HEK293 (cell line): ENCODE data around the gene ELOVL3.

Experiments used
- CTCF ChIA-PET: fragments of 350-600 bp; formaldehyde crosslinking; extraction: SDS; loops from one replicate; lab custom pipeline; 2021; ENCODE audit warnings: antibody characterized with exemption; lab: Yijun Ruan, JAX
- POLR2A ChIA-PET: fragments of 300-600 bp; formaldehyde crosslinking; extraction: SDS; loops from one replicate; lab custom pipeline; 2020; ENCODE audit warnings: antibody characterized with exemption, inconsistent platforms; lab: Yijun Ruan, JAX
- H3K27ac ChIP-seq: fragments of 200-500 bp; sonication (Bioruptor generic); 2 replicates; pipeline ENCODE4 v1.5.1; 2014; ENCODE audit warnings: low read depth, low read length, control low read depth, inconsistent platforms; ENCODE audit errors: extremely low read depth
- H3K36me3 ChIP-seq, 2 experiments: fragments of 200-500 bp in 1 of 2; sonication (Bioruptor generic) in 1 of 2; 1 replicate in 1 of 2; 2 replicates in 1 of 2; pipeline ENCODE4 v1.5.1; 2014 to 2017; ENCODE audit warnings: inconsistent platforms in 2 of 2, low read length in 2 of 2; ENCODE audit not compliant: control insufficient read depth in 2 of 2, insufficient read depth in 1 of 2
- H3K4me1 ChIP-seq: fragments of 200-500 bp; sonication (Bioruptor generic); 2 replicates; pipeline ENCODE4 v1.5.1; 2014; ENCODE audit warnings: mild to moderate bottlenecking, low read length, inconsistent platforms; ENCODE audit not compliant: control insufficient read depth, insufficient read depth
- H3K4me3 ChIP-seq: 2 replicates; pipeline ENCODE4 v1.5.1; 2011; ENCODE audit warnings: low read depth, mild to moderate bottlenecking, control low read depth, low read length, moderate library complexity
- H3K9me3 ChIP-seq: fragments of 200-500 bp; sonication (Bioruptor generic); 2 replicates; pipeline ENCODE4 v1.5.1; 2014; ENCODE audit warnings: low read depth, low read length, inconsistent platforms; ENCODE audit not compliant: control insufficient read depth, insufficient read depth
- ATF2 ChIP-seq: fragments of 450-650 bp; formaldehyde crosslinking; IDR thresholded peaks from 2 replicates; pipeline ENCODE4 v1.5.1; 2016; ENCODE audit warnings: missing biosample characterization, missing genetic modification characterization, low read depth
- KLF1 ChIP-seq: fragments of 450-650 bp; formaldehyde crosslinking; IDR thresholded peaks from 2 replicates; pipeline ENCODE4 v1.5.1; 2016; ENCODE audit warnings: missing biosample characterization, missing genetic modification characterization
- KLF10 ChIP-seq: fragments of 450-650 bp; IDR thresholded peaks from 2 replicates; pipeline ENCODE4 v1.5.1; 2018; ENCODE audit warnings: missing biosample characterization, mild to moderate bottlenecking, missing genetic modification characterization
- MYNN ChIP-seq: fragments of 450-650 bp; formaldehyde crosslinking; IDR thresholded peaks from 2 replicates; pipeline ENCODE4 v1.5.1; 2016; ENCODE audit warnings: missing biosample characterization, missing genetic modification characterization, borderline replicate concordance
- OVOL3 ChIP-seq: fragments of 450-650 bp; formaldehyde crosslinking; IDR thresholded peaks from 2 replicates; pipeline ENCODE4 v1.5.1; 2016; ENCODE audit warnings: missing biosample characterization, missing genetic modification characterization
- ZBTB6 ChIP-seq: fragments of 450-650 bp; formaldehyde crosslinking; IDR thresholded peaks from 2 replicates; pipeline ENCODE4 v1.5.1; 2017; ENCODE audit warnings: missing biosample characterization, missing genetic modification characterization
- ZNF10 ChIP-seq: fragments of 450-650 bp; formaldehyde crosslinking; IDR thresholded peaks from 2 replicates; pipeline ENCODE4 v1.5.1; 2017; ENCODE audit warnings: missing biosample characterization, missing genetic modification characterization
- ZNF132 ChIP-seq: fragments of 450-650 bp; formaldehyde crosslinking; IDR thresholded peaks from 2 replicates; pipeline ENCODE4 v1.5.1; 2017; ENCODE audit warnings: missing biosample characterization, missing genetic modification characterization, borderline replicate concordance
- ZNF202 ChIP-seq: fragments of 450-650 bp; formaldehyde crosslinking; IDR thresholded peaks from 2 replicates; pipeline ENCODE4 v1.5.1; 2016; ENCODE audit warnings: missing biosample characterization, missing genetic modification characterization, borderline replicate concordance
- ZNF280D ChIP-seq: fragments of 450-650 bp; formaldehyde crosslinking; IDR thresholded peaks from 2 replicates; pipeline ENCODE4 v1.5.1; 2016; ENCODE audit warnings: missing biosample characterization, missing genetic modification characterization
- ZNF302 ChIP-seq: fragments of 450-650 bp; formaldehyde crosslinking; IDR thresholded peaks from 2 replicates; pipeline ENCODE4 v1.5.1; 2016; ENCODE audit warnings: missing biosample characterization, missing genetic modification characterization, low read depth
- ZNF423 ChIP-seq: fragments of 450-650 bp; formaldehyde crosslinking; IDR thresholded peaks from 2 replicates; pipeline ENCODE4 v1.5.1; 2016; ENCODE audit warnings: missing biosample characterization, missing genetic modification characterization
- ZNF449 ChIP-seq: fragments of 450-650 bp; formaldehyde crosslinking; IDR thresholded peaks from 2 replicates; pipeline ENCODE4 v1.5.1; 2017; ENCODE audit warnings: missing biosample characterization, mild to moderate bottlenecking, missing genetic modification characterization, moderate library complexity
- ZNF521 ChIP-seq: fragments of 450-650 bp; formaldehyde crosslinking; IDR thresholded peaks from 2 replicates; pipeline ENCODE4 v1.5.1; 2017; ENCODE audit warnings: missing biosample characterization, mild to moderate bottlenecking, missing genetic modification characterization
- ZNF561 ChIP-seq: fragments of 450-650 bp; IDR thresholded peaks from 2 replicates; pipeline ENCODE4 v1.5.1; 2018; ENCODE audit warnings: missing biosample characterization, missing genetic modification characterization, borderline replicate concordance
- ZNF629 ChIP-seq: fragments of 450-650 bp; formaldehyde crosslinking; IDR thresholded peaks from 2 replicates; pipeline ENCODE4 v1.5.1; 2017; ENCODE audit warnings: missing biosample characterization, missing genetic modification characterization
- ZNF645 ChIP-seq: fragments of 450-650 bp; formaldehyde crosslinking; IDR thresholded peaks from 2 replicates; pipeline ENCODE4; 2016; ENCODE audit warnings: missing biosample characterization, missing genetic modification characterization
- ZNF654 ChIP-seq: fragments of 450-650 bp; formaldehyde crosslinking; IDR thresholded peaks from 2 replicates; pipeline ENCODE4 v1.5.1; 2016; ENCODE audit warnings: low read depth, missing biosample characterization, missing genetic modification characterization
- ZNF664 ChIP-seq: fragments of 450-650 bp; formaldehyde crosslinking; IDR thresholded peaks from 2 replicates; pipeline ENCODE4 v1.5.1; 2016; ENCODE audit warnings: missing biosample characterization, missing genetic modification characterization
- ZNF777 ChIP-seq: fragments of 450-650 bp; formaldehyde crosslinking; IDR thresholded peaks from 2 replicates; pipeline ENCODE4 v1.5.1; 2017; ENCODE audit warnings: missing biosample characterization, missing genetic modification characterization, borderline replicate concordance
- ZNF785 ChIP-seq: fragments of 450-650 bp; formaldehyde crosslinking; IDR thresholded peaks from 2 replicates; pipeline ENCODE4 v1.5.1; 2016; ENCODE audit warnings: missing biosample characterization, missing genetic modification characterization
- ZSCAN4 ChIP-seq: fragments of 450-650 bp; formaldehyde crosslinking; IDR thresholded peaks from 2 replicates; pipeline ENCODE4 v1.5.1; 2017; ENCODE audit warnings: missing biosample characterization, missing genetic modification characterization
- ZXDB ChIP-seq: fragments of 450-650 bp; formaldehyde crosslinking; IDR thresholded peaks from 2 replicates; pipeline ENCODE4 v1.5.1; 2016; ENCODE audit warnings: missing biosample characterization, missing genetic modification characterization

Gene ELOVL3

GRCh38 chr10:102255404-102255803 is 29.3 kb downstream of the ELOVL3 start (continued):
- TF ChIP-seq ZBTB6 (no peak), ATF2 (tag by site-specific recombination) (no peak), ZNF654 (no peak), KLF10 (tag by site-specific recombination) (no peak), ZNF629 (tag by site-specific recombination) (no peak), ZNF449 (no peak)

- CTCF ChIA-PET = interaction anchor here (2.9 kb wide), 1 partner anchor 30 kb away, joined by 7 read pairs; no protein-coding TSS in a partner anchor
- POLR2A ChIA-PET = interaction anchor here (1.0 kb wide), 1 partner anchor 16 kb away, joined by 3 read pairs; the partner anchor contains the start of gene GBF1
- H3K4me3 ChIP-seq = no peak overlapping the region
These were observed 35.1 kb downstream of the ELOVL3 start for GRCh38 chr10:102261196-102261595.

More at GRCh38 chr10:102261196-102261595, 35.1 kb downstream of the ELOVL3 start:
- Histone ChIP-seq H3K27ac (no peak overlapping the region), H3K9me3 (no peaks in the 10 kb centered on the region), H3K36me3 (peaks cover 23 to 50% of the 10 kb centered on the region in 2 experiments), H3K4me1 (peaks cover 6% of the 10 kb centered on the region; the same call in 1 of the 2 replicates)
- no peak for TF ChIP-seq ZNF280D (tag by site-specific recombination)
- no peak for TF ChIP-seq ZNF777
- no peak for TF ChIP-seq ZNF132 (tag by site-specific recombination)
- no peak for TF ChIP-seq ZNF785 (tag by site-specific recombination)
- TF ChIP-seq ZNF664 (tag by site-specific recombination) = no peak
- TF ChIP-seq ZNF10 (tag by site-specific recombination) = no peak
- no peak for TF ChIP-seq ZXDB (tag by site-specific recombination)
- no peak for TF ChIP-seq ZNF645 (tag by site-specific recombination)
- no peak for TF ChIP-seq ZNF202
- TF ChIP-seq KLF1 (tag by site-specific recombination) = no peak
- TF ChIP-seq ZNF302 (tag by site-specific recombination) = no peak
- TF ChIP-seq OVOL3 (tag by site-specific recombination) = no peak
- no peak for TF ChIP-seq ZSCAN4 (tag by site-specific recombination)
- no peak for TF ChIP-seq ZNF561
- no peak for TF ChIP-seq ZNF654
- TF ChIP-seq MYNN (tag by site-specific recombination) = no peak
- TF ChIP-seq ZNF423 = no peak
- TF ChIP-seq ZNF521 (tag by site-specific recombination) = no peak
